Ectodermal cell (in vitro differentiated cells): ENCODE results near the gene PLAA.
A peak's percentile ranks its signal among the peaks of the same experiment; 100 is the strongest.

Source experiments
- H3K27ac ChIP-seq: 2 replicates; pipeline ENCODE4 v1.7.0; 2013; ENCODE audit warnings: mild to moderate bottlenecking, low read depth, low read length; ENCODE audit not compliant: insufficient read depth, poor library complexity, severe bottlenecking
- H3K27me3 ChIP-seq: 2 replicates; pipeline ENCODE4 v1.7.0; 2013; ENCODE audit warnings: mild to moderate bottlenecking, low read length; ENCODE audit not compliant: insufficient read depth, control insufficient read depth, poor library complexity, severe bottlenecking
- H3K36me3 ChIP-seq: one replicate; pipeline ENCODE4 v1.7.0; 2013; ENCODE audit warnings: low read length; ENCODE audit not compliant: control insufficient read depth, insufficient read depth
- H3K4me1 ChIP-seq: one replicate; pipeline ENCODE4 v1.7.0; 2013; ENCODE audit warnings: low read length; ENCODE audit not compliant: control insufficient read depth, insufficient read depth
- H3K4me3 ChIP-seq: 2 replicates; pipeline ENCODE4 v1.7.0; 2013; ENCODE audit warnings: low read depth, low read length, control low read depth; ENCODE audit not compliant: insufficient read depth
- H3K9me3 ChIP-seq: 2 replicates; pipeline ENCODE4 v1.7.0; 2013; ENCODE audit warnings: mild to moderate bottlenecking, low read length, moderate library complexity; ENCODE audit not compliant: control insufficient read depth
- WGBS, 2 experiments: methylation state at CpG; one replicate each; pipeline ENCODE4 v1.1.7; 2013; ENCODE audit warnings: missing lambda C conversion rate in 2 of 2; 5-methylcytosine and 5-hydroxymethylcytosine counted together

The PLAA gene

GRCh38 chr9:26955222-26955903 lies 8.3 kb upstream of the PLAA start:
- 90 to 91% methylated on average over 3 of the region's 4 CpGs for WGBS, 2 experiments
- no peaks in the 10 kb centered on the region for H3K36me3 ChIP-seq
- no peaks in the 10 kb centered on the region for H3K27me3 ChIP-seq
- H3K27ac ChIP-seq: peak overlapping the region; percentile 96
- H3K4me1 ChIP-seq: peaks cover 16% of the 10 kb centered on the region
- peak overlapping the region; percentile 61 for H3K4me3 ChIP-seq
- H3K9me3 ChIP-seq: no peaks in the 10 kb centered on the region

- peaks cover 16% of the 10 kb centered on the region for H3K4me1 ChIP-seq
- H3K4me3 ChIP-seq: no peak overlapping the region
- no peaks in the 10 kb centered on the region for H3K36me3 ChIP-seq
- H3K27me3 ChIP-seq: no peaks in the 10 kb centered on the region
- no peaks in the 10 kb centered on the region for H3K9me3 ChIP-seq
- 82 to 94% methylated on average over 3 of the region's 3 CpGs for WGBS, 2 experiments
- H3K27ac ChIP-seq: no peak overlapping the region
These were observed 7.0 kb upstream of the PLAA start for GRCh38 chr9:26954050-26954508.

- H3K4me1 ChIP-seq: peaks cover 10% of the 10 kb centered on the region
- no peaks in the 10 kb centered on the region for H3K27me3 ChIP-seq
- WGBS, 2 experiments: 95% methylated on average over 2 of the region's 3 CpGs
These were observed 4.8 kb upstream of the PLAA start for GRCh38 chr9:26951794-26952193.

GRCh38 chr9:26950521-26950920 lies 3.5 kb upstream of the PLAA start:
- H3K27ac ChIP-seq: no peak overlapping the region
- H3K9me3 ChIP-seq: no peaks in the 10 kb centered on the region
- H3K27me3 ChIP-seq: no peaks in the 10 kb centered on the region
- peaks cover 9% of the 10 kb centered on the region for H3K4me1 ChIP-seq
- no peaks in the 10 kb centered on the region for H3K36me3 ChIP-seq
- H3K4me3 ChIP-seq: no peak overlapping the region
- WGBS, 2 experiments: 89 to 100% methylated on average over 1 of the region's 1 CpG

More at GRCh38 chr9:26951794-26952193, 4.8 kb upstream of the PLAA start:
- Histone ChIP-seq H3K27ac (no peak overlapping the region), H3K36me3 (no peaks in the 10 kb centered on the region), H3K9me3 (no peaks in the 10 kb centered on the region), H3K4me3 (no peak overlapping the region)

GRCh38 chr9:26949637-26950069 lies 2.6 kb upstream of the PLAA start:
- Histone ChIP-seq H3K4me1 (peaks cover 6% of the 10 kb centered on the region), H3K27ac (no peak overlapping the region), H3K27me3 (no peaks in the 10 kb centered on the region), H3K4me3 (no peak overlapping the region), H3K9me3 (no peaks in the 10 kb centered on the region), H3K36me3 (no peaks in the 10 kb centered on the region)
- 86 to 87% methylated on average over 6 of the region's 6 CpGs for WGBS, 2 experiments

- Histone ChIP-seq H3K27me3 (no peaks in the 10 kb centered on the region), H3K4me3 (peak overlapping the region; percentile 94), H3K9me3 (no peaks in the 10 kb centered on the region), H3K27ac (peak overlapping the region; percentile 95), H3K4me1 (peaks cover 6% of the 10 kb centered on the region), H3K36me3 (peaks cover 2% of the 10 kb centered on the region)
- WGBS, 2 experiments: 3% methylated on average over 9 of the region's 9 CpGs
These were observed 694 bp upstream of the PLAA start for GRCh38 chr9:26947736-26948135.

GRCh38 chr9:26945591-26945990 lies 1.5 kb downstream of the PLAA start:
- no peaks in the 10 kb centered on the region for H3K9me3 ChIP-seq
- no peak overlapping the region for H3K27ac ChIP-seq
- WGBS, 2 experiments: 19 to 32% methylated on average over 2 of the region's 2 CpGs
- H3K4me3 ChIP-seq: peak overlapping the region; percentile 94
- H3K27me3 ChIP-seq: no peaks in the 10 kb centered on the region
- H3K4me1 ChIP-seq: peaks cover 6% of the 10 kb centered on the region
- H3K36me3 ChIP-seq: peaks cover 2% of the 10 kb centered on the region

GRCh38 chr9:26940779-26941178 lies 6.3 kb downstream of the PLAA start:
- WGBS, 2 experiments: 100% methylated on average over 1 of the region's 1 CpG
- peaks cover 2% of the 10 kb centered on the region for H3K36me3 ChIP-seq
- H3K4me1 ChIP-seq: peaks cover 7% of the 10 kb centered on the region
- H3K9me3 ChIP-seq: no peaks in the 10 kb centered on the region
- no peak overlapping the region for H3K4me3 ChIP-seq
- H3K27ac ChIP-seq: no peak overlapping the region
- no peaks in the 10 kb centered on the region for H3K27me3 ChIP-seq

GRCh38 chr9:26939955-26940711 lies 6.9 kb downstream of the PLAA start:
- H3K36me3 ChIP-seq: peaks cover 2% of the 10 kb centered on the region
- no peaks in the 10 kb centered on the region for H3K27me3 ChIP-seq
- 92 to 100% methylated on average over 1 to 3 of the region's 3 CpGs for WGBS, 2 experiments

GRCh38 chr9:26937816-26938371 lies 9.1 kb downstream of the PLAA start:
- Histone ChIP-seq H3K4me3 (no peak overlapping the region), H3K9me3 (no peaks in the 10 kb centered on the region), H3K27ac (no peak overlapping the region), H3K4me1 (peaks cover 3% of the 10 kb centered on the region), H3K27me3 (no peaks in the 10 kb centered on the region), H3K36me3 (no peaks in the 10 kb centered on the region)
- 88 to 92% methylated on average over 3 of the region's 3 CpGs for WGBS, 2 experiments

More at GRCh38 chr9:26939955-26940711, 6.9 kb downstream of the PLAA start:
- H3K27ac ChIP-seq: no peak overlapping the region
- H3K9me3 ChIP-seq: no peaks in the 10 kb centered on the region
- H3K4me3 ChIP-seq: no peak overlapping the region
- peaks cover 3% of the 10 kb centered on the region for H3K4me1 ChIP-seq
